ENCODE results near the gene CXCR6.

Gene CXCR6

DNA sequence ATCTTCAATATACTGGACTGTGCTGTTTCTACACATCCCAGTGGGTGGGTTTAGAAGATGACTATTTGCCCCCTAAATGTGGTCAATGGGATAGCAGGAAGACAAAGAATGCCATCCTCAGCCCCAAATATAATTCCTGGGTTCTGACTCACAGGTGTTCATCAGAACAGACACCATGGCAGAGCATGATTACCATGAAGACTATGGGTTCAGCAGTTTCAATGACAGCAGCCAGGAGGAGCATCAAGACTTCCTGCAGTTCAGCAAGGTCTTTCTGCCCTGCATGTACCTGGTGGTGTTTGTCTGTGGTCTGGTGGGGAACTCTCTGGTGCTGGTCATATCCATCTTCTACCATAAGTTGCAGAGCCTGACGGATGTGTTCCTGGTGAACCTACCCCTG is 3.0 kb downstream of the CXCR6 start:
- no peak for DNase-seq (ENCODE audit: low spot score)
- TF ChIP-seq, protein P1, sequence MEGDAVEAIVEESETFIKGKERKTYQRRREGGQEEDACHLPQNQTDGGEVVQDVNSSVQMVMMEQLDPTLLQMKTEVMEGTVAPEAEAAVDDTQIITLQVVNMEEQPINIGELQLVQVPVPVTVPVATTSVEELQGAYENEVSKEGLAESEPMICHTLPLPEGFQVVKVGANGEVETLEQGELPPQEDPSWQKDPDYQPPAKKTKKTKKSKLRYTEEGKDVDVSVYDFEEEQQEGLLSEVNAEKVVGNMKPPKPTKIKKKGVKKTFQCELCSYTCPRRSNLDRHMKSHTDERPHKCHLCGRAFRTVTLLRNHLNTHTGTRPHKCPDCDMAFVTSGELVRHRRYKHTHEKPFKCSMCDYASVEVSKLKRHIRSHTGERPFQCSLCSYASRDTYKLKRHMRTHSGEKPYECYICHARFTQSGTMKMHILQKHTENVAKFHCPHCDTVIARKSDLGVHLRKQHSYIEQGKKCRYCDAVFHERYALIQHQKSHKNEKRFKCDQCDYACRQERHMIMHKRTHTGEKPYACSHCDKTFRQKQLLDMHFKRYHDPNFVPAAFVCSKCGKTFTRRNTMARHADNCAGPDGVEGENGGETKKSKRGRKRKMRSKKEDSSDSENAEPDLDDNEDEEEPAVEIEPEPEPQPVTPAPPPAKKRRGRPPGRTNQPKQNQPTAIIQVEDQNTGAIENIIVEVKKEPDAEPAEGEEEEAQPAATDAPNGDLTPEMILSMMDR (IDR thresholded peaks at IDR 0.05; ENCODE audit: extremely low read depth, insufficient read depth, missing control alignments), result no peak
- in situ Hi-C loops (cut with MboI; ENCODE audit: low pct_unique_long_range_greater_than_20kb, low sequenced_read_pairs, unreplicated experiment), result loop anchor here (10.0 kb wide), 1 partner anchor 268 kb away; no protein-coding TSS in a partner anchor

GRCh38 chr3:45946875-45947274 is 3.6 kb downstream of the CXCR6 start:
- TF ChIP-seq, protein P1 (IDR thresholded peaks at IDR 0.05; ENCODE audit: extremely low read depth, insufficient read depth, missing control alignments), result no peak
- no peak for DNase-seq (ENCODE audit: low spot score)
- in situ Hi-C loops (cut with MboI; ENCODE audit: low pct_unique_long_range_greater_than_20kb, low sequenced_read_pairs, unreplicated experiment), result loop anchor here (10.0 kb wide), 1 partner anchor 268 kb away; no protein-coding TSS in a partner anchor

DNA sequence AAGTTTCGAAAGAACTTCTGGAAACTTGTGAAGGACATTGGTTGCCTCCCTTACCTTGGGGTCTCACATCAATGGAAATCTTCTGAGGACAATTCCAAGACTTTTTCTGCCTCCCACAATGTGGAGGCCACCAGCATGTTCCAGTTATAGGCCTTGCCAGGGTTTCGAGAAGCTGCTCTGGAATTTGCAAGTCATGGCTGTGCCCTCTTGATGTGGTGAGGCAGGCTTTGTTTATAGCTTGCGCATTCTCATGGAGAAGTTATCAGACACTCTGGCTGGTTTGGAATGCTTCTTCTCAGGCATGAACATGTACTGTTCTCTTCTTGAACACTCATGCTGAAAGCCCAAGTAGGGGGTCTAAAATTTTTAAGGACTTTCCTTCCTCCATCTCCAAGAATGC is 4.1 kb downstream of the CXCR6 start:
- TF ChIP-seq, protein P1 (IDR thresholded peaks at IDR 0.05; ENCODE audit: extremely low read depth, insufficient read depth, missing control alignments), result no peak
- no peak for DNase-seq (ENCODE audit: low spot score)
- in situ Hi-C loops (cut with MboI; ENCODE audit: low pct_unique_long_range_greater_than_20kb, low sequenced_read_pairs, unreplicated experiment), result loop anchor here (10.0 kb wide), 1 partner anchor 267 kb away; no protein-coding TSS in a partner anchor

GRCh38 chr3:45948311-45948781 is 5.1 kb downstream of the CXCR6 start:
- TF ChIP-seq, protein P1 (IDR thresholded peaks at IDR 0.05; ENCODE audit: extremely low read depth, insufficient read depth, missing control alignments), result no peak
- no peak for DNase-seq (ENCODE audit: low spot score)
- in situ Hi-C loops (cut with MboI; ENCODE audit: low pct_unique_long_range_greater_than_20kb, low sequenced_read_pairs, unreplicated experiment), result loop anchor here (10.0 kb wide), 1 partner anchor 266 kb away; no protein-coding TSS in a partner anchor

- TF ChIP-seq, protein P1 (IDR thresholded peaks at IDR 0.05; ENCODE audit: extremely low read depth, insufficient read depth, missing control alignments), result no peak
- no peak for DNase-seq (ENCODE audit: low spot score)
- in situ Hi-C loops (cut with MboI; ENCODE audit: low pct_unique_long_range_greater_than_20kb, low sequenced_read_pairs, unreplicated experiment), result loop anchor here (10.0 kb wide), 1 partner anchor 266 kb away; no protein-coding TSS in a partner anchor
These were observed 5.6 kb downstream of the CXCR6 start for GRCh38 chr3:45948881-45949280.

- in situ Hi-C loops (cut with MboI; ENCODE audit: low pct_unique_long_range_greater_than_20kb, low sequenced_read_pairs, unreplicated experiment), result loop anchor here (10.0 kb wide), 1 partner anchor 265 kb away; no protein-coding TSS in a partner anchor
- TF ChIP-seq, protein P1 (IDR thresholded peaks at IDR 0.05; ENCODE audit: extremely low read depth, insufficient read depth, missing control alignments), result no peak
- no peak for DNase-seq (ENCODE audit: low spot score)
These were observed 6.2 kb downstream of the CXCR6 start for GRCh38 chr3:45949432-45949831.

All from GM13977 (cell line).